HCT116 (cell line): Measurements from ENCODE around the gene WDR20. TPM values are rescaled to one million over a fixed set of nuclear protein-coding genes. Genes with fewer than 3 reads are reported as not detected.

Source experiments
- ATAC-seq: fragments of 200-7000 bp; cut with Tn5 transposase; 2 replicates; pipeline ENCODE4 v1.9.1; 2020; ENCODE audit warnings: mild to moderate bottlenecking, moderate library complexity
- BruUV-seq: library from RNA; stranded (reverse); fragments of 400-500 nt; replicated peaks from 2 replicates; lab custom pipeline; 2021; lab: Mats Ljungman, UMichigan
- CTCF ChIA-PET: fragments of 300-600 bp; sonication (Branson Sonifier 250); formaldehyde crosslinking; loops from one replicate; lab custom pipeline; 2021; ENCODE audit warnings: antibody characterized with exemption; lab: Charles Lee
- POLR2A ChIA-PET: fragments of 300-600, 350-600 bp; sonication (Branson Sonifier 250); formaldehyde crosslinking; loops from one replicate; lab custom pipeline; 2021; ENCODE audit warnings: antibody characterized with exemption; lab: Charles Lee
- RAD21 ChIA-PET, 2 experiments: fragments of 300-600 bp; sonication (Branson Sonifier 250); formaldehyde crosslinking; loops; one replicate each; lab custom pipeline; 2023; ENCODE audit warnings: low total read pairs in 2 of 2; ENCODE audit not compliant: uncharacterized antibody in 2 of 2, unreplicated experiment in 2 of 2, low non-redundant PET in 1 of 2; lab: Charles Lee
- DNase-seq: peaks from one replicate; pipeline ENCODE4 v3.0.0-alpha.2; 2010; ENCODE audit warnings: low read depth, low spot score
- H2AFZ ChIP-seq: fragments of 200-600 bp; shearing (Covaris generic), sonication (generic); 2 replicates; pipeline ENCODE4 v1.6.1; 2017; ENCODE audit warnings: low read depth, mixed run types, mixed read lengths, antibody characterized with exemption, low read length; ENCODE audit not compliant: poor library complexity, severe bottlenecking
- H3K27ac ChIP-seq: 2 replicates; pipeline ENCODE4 v1.5.1; 2012; ENCODE audit warnings: low read depth, low read length
- H3K27me3 ChIP-seq: fragments of 200-600 bp; sonication (generic); 2 replicates; pipeline ENCODE4 v1.6.1; 2016; ENCODE audit warnings: mixed run types, low read length, mixed read lengths; ENCODE audit not compliant: insufficient read depth
- H3K36me3 ChIP-seq, 2 experiments: fragments of 200-500 bp in 1 of 2; fragments of 200-600 bp in 1 of 2; sonication (Bioruptor generic) in 1 of 2; sonication (generic) in 1 of 2; 2 replicates each; pipeline versions ENCODE4 v1.5.1 to v1.6.1; 2014 to 2016; ENCODE audit warnings: low read length in 2 of 2, inconsistent platforms in 1 of 2, mixed read lengths in 1 of 2, mixed run types in 1 of 2; ENCODE audit not compliant: insufficient read depth in 2 of 2, control insufficient read depth in 1 of 2
- H3K4me1 ChIP-seq, 2 experiments: fragments of 200-600 bp in 1 of 2; sonication (generic) in 1 of 2; 2 replicates each; pipeline versions ENCODE4 v1.5.1 to v1.6.1; 2012 to 2017; ENCODE audit warnings: low read length in 2 of 2, inconsistent platforms in 1 of 2, mild to moderate bottlenecking in 1 of 2, mixed read lengths in 1 of 2, mixed run types in 1 of 2, moderate library complexity in 1 of 2; ENCODE audit not compliant: insufficient read depth in 2 of 2, control insufficient read depth in 1 of 2
- H3K4me2 ChIP-seq: fragments of 200-600 bp; sonication (generic); 2 replicates; pipeline ENCODE4 v1.6.1; 2017; ENCODE audit warnings: mixed run types, low read length, mixed read lengths
- H3K4me3 ChIP-seq, 2 experiments: fragments of 200-600 bp in 1 of 2; sonication (generic) in 1 of 2; replicated peaks in 1 of 2; 2 replicates each; pipeline ENCODE4 v1.5.1; 2011 to 2016; ENCODE audit warnings: low read length in 2 of 2, control low read depth in 1 of 2, low read depth in 1 of 2, mild to moderate bottlenecking in 1 of 2, mixed read lengths in 1 of 2, mixed run types in 1 of 2
- H3K79me2 ChIP-seq: fragments of 200-600 bp; sonication (generic); 2 replicates; pipeline ENCODE4 v1.6.1; 2017; ENCODE audit warnings: mild to moderate bottlenecking, mixed run types, low read length, moderate library complexity, mixed read lengths; ENCODE audit not compliant: insufficient read depth
- H3K9ac ChIP-seq: fragments of 200-600 bp; sonication (generic); 2 replicates; pipeline ENCODE4 v1.6.1; 2016; ENCODE audit warnings: low read length, mixed read lengths
- H3K9me2 ChIP-seq: fragments of 200-600 bp; sonication (generic), shearing (Covaris generic); 2 replicates; pipeline ENCODE4 v1.6.1; 2017; ENCODE audit warnings: mixed run types, mild to moderate bottlenecking, moderate library complexity; ENCODE audit not compliant: insufficient read depth
- H3K9me3 ChIP-seq, 2 experiments: fragments of 200-500 bp in 1 of 2; fragments of 200-600 bp in 1 of 2; sonication (Bioruptor generic) in 1 of 2; sonication (generic) in 1 of 2; 2 replicates each; pipeline ENCODE4 v1.6.1; 2014 to 2017; ENCODE audit warnings: low read length in 2 of 2, mixed read lengths in 2 of 2, inconsistent platforms in 1 of 2, low read depth in 1 of 2, mild to moderate bottlenecking in 1 of 2, mixed run types in 1 of 2, moderate library complexity in 1 of 2; ENCODE audit not compliant: control insufficient read depth in 1 of 2, insufficient read depth in 1 of 2
- H4K20me1 ChIP-seq: fragments of 200-600 bp; sonication (generic), shearing (Covaris generic); 2 replicates; pipeline ENCODE4 v1.6.1; 2017; ENCODE audit warnings: mixed run types, mild to moderate bottlenecking, moderate library complexity; ENCODE audit not compliant: insufficient read depth
- CBX3 ChIP-seq: IDR thresholded peaks from 2 replicates; pipeline ENCODE4 v1.6.1; 2012; ENCODE audit warnings: low read depth
- CEBPB ChIP-seq: IDR thresholded peaks from 2 replicates; pipeline ENCODE4 v1.6.1; 2012; ENCODE audit warnings: low read depth
- EGR1 ChIP-seq: IDR thresholded peaks from 2 replicates; pipeline ENCODE4 v1.6.1; 2012; ENCODE audit warnings: low read depth
- ELF1 ChIP-seq: IDR thresholded peaks from 2 replicates; pipeline ENCODE4 v1.6.1; 2012; ENCODE audit warnings: low read depth, borderline replicate concordance
- EZH2 ChIP-seq: fragments of 200-600 bp; sonication (generic); IDR thresholded peaks from 2 replicates; pipeline ENCODE4 v1.6.1; 2017; ENCODE audit warnings: antibody characterized with exemption, mixed run types
- JUND ChIP-seq: IDR thresholded peaks from 2 replicates; pipeline ENCODE4 v1.6.1; 2012
- POLR2A ChIP-seq: IDR thresholded peaks from 2 replicates; pipeline ENCODE4 v1.7.0; 2011; ENCODE audit warnings: borderline replicate concordance; ENCODE audit not compliant: insufficient read depth, insufficient read length; ENCODE audit errors: extremely low read depth
- REST ChIP-seq: IDR thresholded peaks from 2 replicates; pipeline ENCODE4 v1.6.1; 2012; ENCODE audit warnings: low read depth
- YY1 ChIP-seq: IDR thresholded peaks from 2 replicates; pipeline ENCODE4 v1.6.1; 2011; ENCODE audit warnings: low read length, low read depth, moderate library complexity, mild to moderate bottlenecking; ENCODE audit not compliant: insufficient replicate concordance; ENCODE audit errors: extremely low read depth
- ZNF274 ChIP-seq: fragments of 200-500 bp; sonication (Bioruptor generic); IDR thresholded peaks from 2 replicates; pipeline ENCODE4 v1.6.1; 2014; ENCODE audit warnings: mild to moderate bottlenecking, low read depth, low read length, inconsistent platforms
- intact Hi-C: fragments of 100-400 bp; cut with micrococcal nuclease; formaldehyde crosslinking; loops from 2 replicates; pipeline ENCODE4 v1.10.0; 2022
- total RNA-seq: library from RNA; stranded (reverse); gene quantifications from one replicate; pipeline ENCODE4 v1.2.1, GENCODE V29; 2021; ENCODE audit not compliant: unreplicated experiment
- TF ChIP-seq, protein P1 (sequence below): IDR thresholded peaks from 2 replicates; pipeline ENCODE4 v1.6.1; 2012

Gene WDR20
- total RNA-seq, 1 experiment from 2014 or later, result 21.1 TPM

DNA sequence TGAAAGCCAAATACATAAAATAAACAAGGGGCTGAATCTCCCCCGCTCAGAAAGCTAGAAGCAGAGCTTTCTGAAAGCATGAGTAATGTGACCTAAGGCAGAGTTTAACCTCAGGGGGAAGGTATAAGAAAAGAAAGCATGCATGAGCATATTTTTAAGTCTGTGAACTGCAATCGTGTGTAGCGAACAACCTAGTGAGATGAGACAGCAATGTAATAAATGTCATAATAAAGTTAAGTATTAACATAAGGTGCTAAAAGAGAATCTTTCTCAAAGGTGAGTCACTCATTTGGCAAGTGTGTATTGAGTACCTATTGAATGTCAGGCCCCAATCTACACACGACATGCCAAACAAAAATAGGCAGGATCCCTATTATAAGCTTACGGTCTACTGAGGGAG is 14.2 kb upstream of the WDR20 start:
- H3K27me3 ChIP-seq, result no peaks in the 10 kb centered on the region
- no peak overlapping the region for H3K4me2 ChIP-seq
- H3K27ac ChIP-seq, result no peak overlapping the region
- no peak overlapping the region for H2AFZ ChIP-seq
- H3K9me3 ChIP-seq, result no peaks in the 10 kb centered on the region
- H3K9me2 ChIP-seq, result no peaks in the 10 kb centered on the region
- H3K36me3 ChIP-seq, result no peaks in the 10 kb centered on the region
- H3K4me1 ChIP-seq, result peaks cover 0 to 3% of the 10 kb centered on the region in 2 experiments; a peak in 1 of 4 replicates
- RAD21 ChIA-PET, result no interaction called here
- CTCF ChIA-PET, result no interaction called here
- no peaks in the 10 kb centered on the region for H3K79me2 ChIP-seq
- intact Hi-C loops, result no loop called here
- DNase-seq (no peak), ATAC-seq (no peak)
- POLR2A ChIA-PET, result no interaction called here
- BruUV-seq, result no TSS peak
- no peak overlapping the region for H3K4me3 ChIP-seq
- TF ChIP-seq YY1 (no peak), EZH2 (no peak), CEBPB (no peak), REST (no peak), JUND (no peak), EGR1 (no peak), CBX3 (no peak), ELF1 (no peak), POLR2A (no peak), ZNF274 (no peak)
- TF ChIP-seq, protein P1, sequence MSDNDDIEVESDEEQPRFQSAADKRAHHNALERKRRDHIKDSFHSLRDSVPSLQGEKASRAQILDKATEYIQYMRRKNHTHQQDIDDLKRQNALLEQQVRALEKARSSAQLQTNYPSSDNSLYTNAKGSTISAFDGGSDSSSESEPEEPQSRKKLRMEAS, result no peak
- H4K20me1 ChIP-seq, result no peaks in the 10 kb centered on the region
- H3K9ac ChIP-seq, result no peak overlapping the region
